GM12892 (cell line): ENCODE measurements around the gene HECW1.

Experiments
- POLR2A ChIP-seq: IDR thresholded peaks from 2 replicates; pipeline ENCODE4 v1.6.1; 2011; ENCODE audit warnings: low read depth, low read length, control low read depth
- POLR2AphosphoS5 ChIP-seq: IDR thresholded peaks from 2 replicates; pipeline ENCODE4 v1.6.1; 2011; ENCODE audit warnings: low read depth, low read length, control low read depth
- TAF1 ChIP-seq: IDR thresholded peaks from 2 replicates; pipeline ENCODE4 v1.6.1; 2011; ENCODE audit warnings: low read depth, mild to moderate bottlenecking, control low read depth, low read length, borderline replicate concordance

DNA sequence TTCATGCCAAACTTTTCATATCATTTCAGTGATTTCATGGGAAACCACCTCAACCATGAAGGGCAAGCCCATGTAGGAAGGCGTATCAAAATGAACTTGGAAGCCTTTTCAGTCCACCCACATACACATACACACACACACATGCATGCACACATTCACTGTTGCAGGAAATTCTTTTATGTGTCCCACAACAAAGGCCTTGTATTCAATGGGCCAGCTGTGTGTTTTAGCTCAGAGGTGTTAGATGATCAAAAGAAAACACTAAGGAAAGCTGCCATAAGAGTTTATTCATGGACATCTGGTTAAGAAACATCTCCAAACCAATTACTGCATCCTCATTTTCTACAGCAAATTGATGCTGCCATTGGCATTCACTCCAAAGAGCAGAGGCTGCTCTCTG, 396.0 kb downstream of the HECW1 start:
- no peak for TF ChIP-seq TAF1
- TF ChIP-seq POLR2AphosphoS5: no peak
- no peak for TF ChIP-seq POLR2A
